Loucy (cell line): ENCODE results near the gene NUTF2.
A peak's percentile ranks its signal among the peaks of the same experiment; 100 is the strongest.

Experiments used
- H2AFZ ChIP-seq: fragments of 200-600 bp; sonication (generic); 2 replicates; pipeline ENCODE4 v1.6.0; 2016; ENCODE audit warnings: antibody characterized with exemption, mild to moderate bottlenecking, low read length, moderate library complexity
- H3F3A ChIP-seq: fragments of 200-600 bp; 2 replicates; pipeline ENCODE4 v1.6.0; 2016; ENCODE audit warnings: antibody characterized with exemption, low read depth, mild to moderate bottlenecking
- H3K27me3 ChIP-seq: fragments of 200-600 bp; sonication (generic); 2 replicates; pipeline ENCODE4 v1.6.1; 2014; ENCODE audit warnings: low read length, mild to moderate bottlenecking; ENCODE audit not compliant: insufficient read depth, poor library complexity, severe bottlenecking
- H3K36me3 ChIP-seq: fragments of 200-600 bp; sonication (generic); 2 replicates; pipeline ENCODE4 v1.6.1; 2016; ENCODE audit warnings: low read length; ENCODE audit not compliant: insufficient read depth
- H3K4me1 ChIP-seq: fragments of 200-600 bp; sonication (generic); 2 replicates; pipeline ENCODE4 v1.5.1; 2014; ENCODE audit warnings: low read length, mild to moderate bottlenecking; ENCODE audit not compliant: insufficient read depth, poor library complexity, severe bottlenecking
- H3K4me2 ChIP-seq: fragments of 200-600 bp; sonication (generic); 2 replicates; pipeline ENCODE4 v1.6.0; 2014; ENCODE audit warnings: antibody characterized with exemption, low read length, low read depth, mild to moderate bottlenecking; ENCODE audit not compliant: poor library complexity, severe bottlenecking
- H3K4me3 ChIP-seq: fragments of 200-600 bp; sonication (generic); 2 replicates; pipeline ENCODE4 v1.5.1; 2014; ENCODE audit warnings: low read length, mild to moderate bottlenecking, mixed read lengths; ENCODE audit not compliant: poor library complexity, severe bottlenecking
- H3K79me2 ChIP-seq: fragments of 200-600 bp; sonication (generic); 2 replicates; pipeline ENCODE4 v1.6.1; 2014; ENCODE audit warnings: low read length; ENCODE audit not compliant: insufficient read depth
- H3K9ac ChIP-seq: fragments of 200-600 bp; sonication (generic); 2 replicates; pipeline ENCODE4 v1.6.0; 2014; ENCODE audit warnings: mild to moderate bottlenecking, low read depth, low read length, moderate library complexity; ENCODE audit not compliant: poor library complexity, severe bottlenecking
- H3K9me2 ChIP-seq: fragments of 200-600 bp; sonication (generic); replicated peaks from 2 replicates; pipeline ENCODE4 v1.6.1; 2016; ENCODE audit warnings: low read depth, low read length, mixed read lengths
- H3K9me3 ChIP-seq: fragments of 200-600 bp; sonication (generic); 2 replicates; pipeline ENCODE4 v1.6.1; 2014; ENCODE audit warnings: mild to moderate bottlenecking, antibody characterized with exemption, low read length, low read depth; ENCODE audit not compliant: insufficient read depth
- H4K20me1 ChIP-seq: fragments of 200-600 bp; sonication (generic); 2 replicates; pipeline ENCODE4 v1.6.0; 2014; ENCODE audit warnings: antibody characterized with exemption, low read length, mild to moderate bottlenecking; ENCODE audit not compliant: insufficient read depth, poor library complexity, severe bottlenecking
- EZH2phosphoT487 ChIP-seq: fragments of 200-600 bp; IDR thresholded peaks from 2 replicates; pipeline ENCODE4 v1.6.1; 2018; ENCODE audit warnings: antibody characterized with exemption, mild to moderate bottlenecking, moderate library complexity, borderline replicate concordance
- TF ChIP-seq, protein P1 (sequence below): fragments of 200-600 bp; sonication (generic); conservative IDR thresholded peaks from 2 replicates; pipeline ENCODE4 v1.5.1; 2014; ENCODE audit warnings: mild to moderate bottlenecking, antibody characterized with exemption, low read length

The NUTF2 gene

DNA sequence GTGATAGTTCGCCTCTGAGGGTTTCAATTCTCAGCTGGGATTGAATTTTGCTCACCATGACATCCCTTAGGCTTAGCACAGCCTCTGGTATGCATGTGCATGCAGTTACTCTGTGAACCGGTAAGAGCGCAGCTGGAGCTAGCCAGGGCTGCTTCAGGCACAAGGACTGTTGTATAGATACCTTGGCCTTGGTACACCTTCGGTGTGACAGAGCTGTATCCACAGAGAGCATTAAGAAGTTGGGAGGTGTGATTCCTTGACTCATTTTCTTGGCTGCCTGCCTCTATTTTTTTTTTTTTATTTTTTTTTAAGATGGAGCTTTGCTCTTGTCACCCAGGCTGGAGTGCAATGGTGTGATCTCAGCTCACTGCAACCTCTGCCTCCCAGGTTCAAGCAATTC is 2.2 kb upstream of the NUTF2 start:
- Histone ChIP-seq H3K9ac (peak overlapping the region; percentile 87), H3K4me3 (peak overlapping the region; percentile 80), H2AFZ (no peak overlapping the region), H3K9me2 (no peaks in the 10 kb centered on the region), H3K27me3 (peaks cover 4% of the 10 kb centered on the region), H3K4me1 (peaks cover 46% of the 10 kb centered on the region), H3F3A (no peaks in the 10 kb centered on the region), H3K4me2 (peak overlapping the region; percentile 88), H3K79me2 (peaks cover 62% of the 10 kb centered on the region), H3K36me3 (no peaks in the 10 kb centered on the region), H4K20me1 (peaks cover 32% of the 10 kb centered on the region), H3K9me3 (no peaks in the 10 kb centered on the region)
- TF ChIP-seq, protein P1, sequence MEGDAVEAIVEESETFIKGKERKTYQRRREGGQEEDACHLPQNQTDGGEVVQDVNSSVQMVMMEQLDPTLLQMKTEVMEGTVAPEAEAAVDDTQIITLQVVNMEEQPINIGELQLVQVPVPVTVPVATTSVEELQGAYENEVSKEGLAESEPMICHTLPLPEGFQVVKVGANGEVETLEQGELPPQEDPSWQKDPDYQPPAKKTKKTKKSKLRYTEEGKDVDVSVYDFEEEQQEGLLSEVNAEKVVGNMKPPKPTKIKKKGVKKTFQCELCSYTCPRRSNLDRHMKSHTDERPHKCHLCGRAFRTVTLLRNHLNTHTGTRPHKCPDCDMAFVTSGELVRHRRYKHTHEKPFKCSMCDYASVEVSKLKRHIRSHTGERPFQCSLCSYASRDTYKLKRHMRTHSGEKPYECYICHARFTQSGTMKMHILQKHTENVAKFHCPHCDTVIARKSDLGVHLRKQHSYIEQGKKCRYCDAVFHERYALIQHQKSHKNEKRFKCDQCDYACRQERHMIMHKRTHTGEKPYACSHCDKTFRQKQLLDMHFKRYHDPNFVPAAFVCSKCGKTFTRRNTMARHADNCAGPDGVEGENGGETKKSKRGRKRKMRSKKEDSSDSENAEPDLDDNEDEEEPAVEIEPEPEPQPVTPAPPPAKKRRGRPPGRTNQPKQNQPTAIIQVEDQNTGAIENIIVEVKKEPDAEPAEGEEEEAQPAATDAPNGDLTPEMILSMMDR: no peak
- no peak for TF ChIP-seq EZH2phosphoT487

DNA sequence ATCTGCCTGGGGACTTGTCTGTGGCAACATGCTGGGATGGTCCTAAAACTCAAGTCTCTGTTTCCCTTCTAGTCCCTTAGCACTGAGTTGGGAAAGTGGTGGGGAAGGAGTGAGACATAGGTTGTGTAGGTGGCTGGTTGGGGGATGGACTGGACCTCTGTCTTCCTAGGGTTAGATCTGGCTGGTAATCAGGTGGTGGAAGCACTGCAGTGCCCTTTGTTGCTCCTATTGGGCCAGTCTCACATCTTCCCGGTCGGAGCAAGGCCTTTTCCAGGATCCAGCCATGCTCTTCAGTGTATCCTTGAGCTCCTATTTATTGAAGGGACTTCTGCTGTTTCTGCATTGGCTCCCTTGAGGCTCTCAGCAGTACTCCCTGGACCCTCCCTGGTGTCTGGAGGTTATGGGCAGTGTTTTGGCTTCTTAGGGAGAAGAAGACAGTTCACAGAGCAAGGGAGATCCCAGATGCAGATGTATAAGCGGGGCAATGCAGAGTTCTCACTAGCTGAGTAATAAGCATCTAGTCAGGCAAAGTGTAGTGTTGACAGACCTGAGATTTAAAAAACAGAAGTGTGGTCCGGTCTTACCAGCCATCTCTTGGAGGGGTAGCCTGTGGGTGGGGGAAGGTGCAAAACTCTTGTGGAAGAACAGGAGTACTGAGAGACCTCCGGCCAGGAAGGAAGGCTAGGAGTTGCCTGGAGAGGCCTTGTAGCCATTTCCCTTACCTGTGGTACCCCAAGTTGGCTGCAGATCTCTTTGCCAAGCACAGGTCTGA is 1.3 kb upstream of the NUTF2 start:
- TF ChIP-seq EZH2phosphoT487: no peak
- TF ChIP-seq, protein P1: no peak

DNA sequence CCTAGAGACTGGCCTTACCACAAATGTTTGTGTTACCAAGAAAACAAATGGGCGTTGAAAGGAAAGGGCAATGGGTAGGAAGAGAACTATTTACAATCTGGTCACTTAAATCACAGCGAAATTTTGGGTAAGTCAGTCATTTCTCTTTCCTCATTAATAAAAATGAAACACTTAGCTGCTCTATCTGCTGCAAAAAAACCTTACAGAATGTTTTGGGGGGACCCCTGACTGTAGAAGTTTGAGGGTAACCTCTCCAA is 742 bp upstream of the NUTF2 start:
- Histone ChIP-seq H3K9me3 (no peaks in the 10 kb centered on the region), H2AFZ (peak overlapping the region; percentile 62), H3K36me3 (no peaks in the 10 kb centered on the region), H3K4me3 (peak overlapping the region; percentile 84), H4K20me1 (peaks cover 32% of the 10 kb centered on the region), H3K79me2 (peaks cover 76% of the 10 kb centered on the region), H3K4me2 (peak overlapping the region; percentile 88), H3K27me3 (peaks cover 4% of the 10 kb centered on the region), H3F3A (no peaks in the 10 kb centered on the region), H3K4me1 (peaks cover 46% of the 10 kb centered on the region), H3K9me2 (no peaks in the 10 kb centered on the region), H3K9ac (peak overlapping the region; percentile 87)
- TF ChIP-seq, protein P1: no peak
- TF ChIP-seq EZH2phosphoT487: no peak

More for the DNA sequence above, 1.3 kb upstream of the NUTF2 start:
- Histone ChIP-seq H3F3A (no peaks in the 10 kb centered on the region), H3K79me2 (peaks cover 71% of the 10 kb centered on the region), H3K9ac (peak overlapping the region; percentile 87), H3K4me1 (peaks cover 46% of the 10 kb centered on the region), H4K20me1 (peaks cover 32% of the 10 kb centered on the region), H2AFZ (no peak overlapping the region), H3K4me2 (peak overlapping the region; percentile 88), H3K9me3 (no peaks in the 10 kb centered on the region), H3K36me3 (no peaks in the 10 kb centered on the region), H3K27me3 (peaks cover 4% of the 10 kb centered on the region), H3K4me3 (peak overlapping the region; percentile 84), H3K9me2 (no peaks in the 10 kb centered on the region)
